Stimulated activated naive CD8-positive, alpha-beta T cell treated with anti-CD3 and anti-CD28 coated beads, Interleukin-15, Interleukin-2, amounts not matched to agents 100 ng/mL and 50 ng/mL, for 24 hours (primary cell): Measurements from ENCODE around the gene OSBP2.

ENCODE experiments used
- H3K27ac Mint-ChIP-seq: one replicate; pipeline ENCODE4 v1.8.0; 2021; ENCODE audit warnings: mild to moderate bottlenecking, mixed read lengths
- H3K27me3 Mint-ChIP-seq: one replicate; pipeline ENCODE4 v1.8.0; 2021; ENCODE audit warnings: mixed read lengths
- H3K36me3 Mint-ChIP-seq: one replicate; pipeline ENCODE4 v1.8.0; 2021; ENCODE audit warnings: low read depth, mixed read lengths
- H3K4me1 Mint-ChIP-seq: one replicate; pipeline ENCODE4 v1.8.0; 2021; ENCODE audit warnings: low read depth, mixed read lengths
- H3K4me3 Mint-ChIP-seq: one replicate; pipeline ENCODE4 v1.8.0; 2021; ENCODE audit warnings: mild to moderate bottlenecking, mixed read lengths
- H3K9me3 Mint-ChIP-seq: one replicate; pipeline ENCODE4 v1.8.0; 2021; ENCODE audit warnings: mixed read lengths

Gene OSBP2

GRCh38 chr22:30920407-30920806 lies 225.7 kb downstream of the OSBP2 start:
- peaks cover 12% of the 10 kb centered on the region for H3K36me3 Mint-ChIP-seq
- no peak overlapping the region for H3K27ac Mint-ChIP-seq

GRCh38 chr22:30921108-30921507 lies 226.4 kb downstream of the OSBP2 start:
- H3K27ac Mint-ChIP-seq, result peak overlapping the region; percentile 29
- H3K4me3 Mint-ChIP-seq, result peak overlapping the region; percentile 76
- peaks cover 14% of the 10 kb centered on the region for H3K36me3 Mint-ChIP-seq
- H3K27me3 Mint-ChIP-seq, result no peaks in the 10 kb centered on the region
- H3K4me1 Mint-ChIP-seq, result peaks cover 20% of the 10 kb centered on the region
- no peaks in the 10 kb centered on the region for H3K9me3 Mint-ChIP-seq

More at GRCh38 chr22:30920407-30920806, 225.7 kb downstream of the OSBP2 start:
- H3K27me3 Mint-ChIP-seq, result no peaks in the 10 kb centered on the region
- H3K9me3 Mint-ChIP-seq, result no peaks in the 10 kb centered on the region
- H3K4me1 Mint-ChIP-seq, result peaks cover 20% of the 10 kb centered on the region
- peak overlapping the region; percentile 64 for H3K4me3 Mint-ChIP-seq

GRCh38 chr22:30922151-30922611 lies 227.5 kb downstream of the OSBP2 start:
- Mint-ChIP-seq H3K4me1 (peaks cover 20% of the 10 kb centered on the region), H3K4me3 (peak overlapping the region; percentile 76), H3K27ac (peak overlapping the region; percentile 85), H3K36me3 (peaks cover 25% of the 10 kb centered on the region), H3K27me3 (no peaks in the 10 kb centered on the region), H3K9me3 (no peaks in the 10 kb centered on the region)

- H3K4me3 Mint-ChIP-seq, result no peak overlapping the region
- H3K9me3 Mint-ChIP-seq, result no peaks in the 10 kb centered on the region
- H3K27ac Mint-ChIP-seq, result no peak overlapping the region
- H3K4me1 Mint-ChIP-seq, result peaks cover 20% of the 10 kb centered on the region
- H3K36me3 Mint-ChIP-seq, result peaks cover 35% of the 10 kb centered on the region
- H3K27me3 Mint-ChIP-seq, result no peaks in the 10 kb centered on the region
Measured at GRCh38 chr22:30923168-30923900, 228.7 kb downstream of the OSBP2 start.

GRCh38 chr22:30925667-30926066 lies 231.0 kb downstream of the OSBP2 start:
- H3K36me3 Mint-ChIP-seq, result peaks cover 43% of the 10 kb centered on the region
- no peaks in the 10 kb centered on the region for H3K9me3 Mint-ChIP-seq
- H3K4me1 Mint-ChIP-seq, result peaks cover 13% of the 10 kb centered on the region
- no peak overlapping the region for H3K4me3 Mint-ChIP-seq
- H3K27me3 Mint-ChIP-seq, result no peaks in the 10 kb centered on the region
- H3K27ac Mint-ChIP-seq, result no peak overlapping the region

- peaks cover 51% of the 10 kb centered on the region for H3K36me3 Mint-ChIP-seq
Measured at GRCh38 chr22:30926706-30927105, 232.0 kb downstream of the OSBP2 start.

GRCh38 chr22:30927806-30928205 lies 233.1 kb downstream of the OSBP2 start:
- Mint-ChIP-seq H3K27me3 (no peaks in the 10 kb centered on the region), H3K27ac (no peak overlapping the region), H3K9me3 (no peaks in the 10 kb centered on the region), H3K4me1 (no peaks in the 10 kb centered on the region), H3K4me3 (no peak overlapping the region), H3K36me3 (peaks cover 57% of the 10 kb centered on the region)

More at GRCh38 chr22:30926706-30927105, 232.0 kb downstream of the OSBP2 start:
- H3K4me3 Mint-ChIP-seq, result no peak overlapping the region
- peaks cover 7% of the 10 kb centered on the region for H3K4me1 Mint-ChIP-seq
- H3K27ac Mint-ChIP-seq, result peak overlapping the region; percentile 24
- H3K9me3 Mint-ChIP-seq, result no peaks in the 10 kb centered on the region
- H3K27me3 Mint-ChIP-seq, result no peaks in the 10 kb centered on the region

- Mint-ChIP-seq H3K4me1 (no peaks in the 10 kb centered on the region), H3K4me3 (no peak overlapping the region), H3K27me3 (no peaks in the 10 kb centered on the region), H3K36me3 (peaks cover 57% of the 10 kb centered on the region), H3K27ac (no peak overlapping the region), H3K9me3 (no peaks in the 10 kb centered on the region)
Measured at GRCh38 chr22:30928401-30928800, 233.7 kb downstream of the OSBP2 start.

GRCh38 chr22:30930228-30930627 lies 235.6 kb downstream of the OSBP2 start:
- H3K27me3 Mint-ChIP-seq, result no peaks in the 10 kb centered on the region

GRCh38 chr22:30931541-30932300 lies 237.0 kb downstream of the OSBP2 start:
- Mint-ChIP-seq H3K4me3 (no peak overlapping the region), H3K36me3 (peaks cover 67% of the 10 kb centered on the region), H3K27me3 (no peaks in the 10 kb centered on the region), H3K4me1 (no peaks in the 10 kb centered on the region), H3K9me3 (no peaks in the 10 kb centered on the region), H3K27ac (no peak overlapping the region)

More at GRCh38 chr22:30930228-30930627, 235.6 kb downstream of the OSBP2 start:
- Mint-ChIP-seq H3K4me3 (no peak overlapping the region), H3K36me3 (peaks cover 66% of the 10 kb centered on the region), H3K4me1 (no peaks in the 10 kb centered on the region), H3K27ac (no peak overlapping the region), H3K9me3 (no peaks in the 10 kb centered on the region)

- no peaks in the 10 kb centered on the region for H3K9me3 Mint-ChIP-seq
- no peak overlapping the region for H3K27ac Mint-ChIP-seq
- H3K36me3 Mint-ChIP-seq, result peaks cover 67% of the 10 kb centered on the region
- no peaks in the 10 kb centered on the region for H3K27me3 Mint-ChIP-seq
- no peak overlapping the region for H3K4me3 Mint-ChIP-seq
- H3K4me1 Mint-ChIP-seq, result no peaks in the 10 kb centered on the region
Measured at GRCh38 chr22:30932661-30933060, 238.0 kb downstream of the OSBP2 start.

GRCh38 chr22:30933457-30933856 lies 238.8 kb downstream of the OSBP2 start:
- no peaks in the 10 kb centered on the region for H3K9me3 Mint-ChIP-seq
- no peak overlapping the region for H3K27ac Mint-ChIP-seq
- H3K4me1 Mint-ChIP-seq, result peaks cover 3% of the 10 kb centered on the region
- H3K27me3 Mint-ChIP-seq, result no peaks in the 10 kb centered on the region
- peaks cover 67% of the 10 kb centered on the region for H3K36me3 Mint-ChIP-seq
- H3K4me3 Mint-ChIP-seq, result no peak overlapping the region

- H3K27me3 Mint-ChIP-seq, result no peaks in the 10 kb centered on the region
- H3K36me3 Mint-ChIP-seq, result peaks cover 70% of the 10 kb centered on the region
- H3K4me1 Mint-ChIP-seq, result peaks cover 6% of the 10 kb centered on the region
- no peak overlapping the region for H3K27ac Mint-ChIP-seq
- no peak overlapping the region for H3K4me3 Mint-ChIP-seq
- no peaks in the 10 kb centered on the region for H3K9me3 Mint-ChIP-seq
Measured at GRCh38 chr22:30934053-30934452, 239.4 kb downstream of the OSBP2 start.

- peaks cover 62% of the 10 kb centered on the region for H3K4me1 Mint-ChIP-seq
- H3K27ac Mint-ChIP-seq, result peak overlapping the region; percentile 82
- peak overlapping the region; percentile 35 for H3K4me3 Mint-ChIP-seq
- H3K36me3 Mint-ChIP-seq, result peaks cover 82% of the 10 kb centered on the region
- no peaks in the 10 kb centered on the region for H3K9me3 Mint-ChIP-seq
- no peaks in the 10 kb centered on the region for H3K27me3 Mint-ChIP-seq
Measured at GRCh38 chr22:30940685-30941362, 246.2 kb downstream of the OSBP2 start.

GRCh38 chr22:30941363-30941740 lies 246.7 kb downstream of the OSBP2 start:
- Mint-ChIP-seq H3K27ac (peak overlapping the region; percentile 82), H3K9me3 (no peaks in the 10 kb centered on the region), H3K27me3 (no peaks in the 10 kb centered on the region), H3K4me3 (peak overlapping the region; percentile 35), H3K4me1 (peaks cover 67% of the 10 kb centered on the region), H3K36me3 (peaks cover 83% of the 10 kb centered on the region)
